ENCODE data around the gene SUSD6. TPM values are rescaled to one million over a fixed set of nuclear protein-coding genes. Genes with fewer than 3 reads are reported as not detected.
A peak's percentile ranks its signal among the peaks of the same experiment; 100 is the strongest.

Gene SUSD6
- total RNA-seq, 2 donors from 2014 or later: 24.6 to 25.1 TPM

DNA sequence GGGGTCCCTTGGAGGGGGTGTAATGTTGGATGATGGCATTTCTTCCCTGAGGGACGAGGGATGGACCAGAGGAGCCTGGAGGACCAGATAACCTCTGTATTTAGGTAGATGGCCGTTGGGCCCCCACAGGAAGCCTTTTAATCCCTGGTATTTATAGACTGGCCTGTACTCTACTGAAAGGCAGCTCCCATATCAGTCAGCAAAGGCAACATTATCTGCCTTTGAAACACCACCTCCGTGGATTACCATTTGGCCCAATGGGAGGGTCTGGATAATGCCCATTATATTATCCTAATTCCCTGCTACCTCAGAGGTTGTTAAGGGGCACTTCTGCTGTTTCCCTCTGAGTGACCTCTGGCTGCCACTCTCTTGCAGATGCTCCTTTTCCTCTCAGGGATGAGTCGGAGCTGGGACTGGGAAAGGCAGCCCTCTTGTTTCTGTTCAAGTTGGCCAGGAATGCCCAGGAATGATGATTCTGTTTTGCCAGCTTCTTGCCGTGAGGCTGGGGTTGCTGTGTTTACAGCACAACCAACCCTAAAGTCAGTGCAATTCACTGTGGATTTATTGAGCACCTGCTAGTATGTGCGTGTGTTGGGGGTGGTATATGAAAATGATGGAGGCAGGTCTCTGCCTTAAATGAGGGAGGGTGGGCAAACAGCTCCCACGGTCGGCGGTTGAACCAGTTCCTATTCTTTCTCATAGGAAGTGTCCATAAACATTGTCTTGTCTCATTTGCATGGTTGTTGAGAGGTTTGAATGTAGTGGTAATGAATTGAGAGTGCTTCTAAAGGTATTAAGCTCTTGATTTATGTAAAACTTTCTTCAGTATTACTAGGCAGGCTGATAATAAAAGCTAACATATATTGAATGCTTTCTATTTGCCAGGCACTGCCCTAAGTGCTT lies 18.1 kb downstream of the SUSD6 start:
- H3K9me3 ChIP-seq: no peaks in the 10 kb centered on the region
- intact Hi-C loops (cut with DNase I): no loop called here
- no peaks in the 10 kb centered on the region for H3K27me3 ChIP-seq
- ATAC-seq (no peak), DNase-seq (no peak)
- TF ChIP-seq, protein P1, sequence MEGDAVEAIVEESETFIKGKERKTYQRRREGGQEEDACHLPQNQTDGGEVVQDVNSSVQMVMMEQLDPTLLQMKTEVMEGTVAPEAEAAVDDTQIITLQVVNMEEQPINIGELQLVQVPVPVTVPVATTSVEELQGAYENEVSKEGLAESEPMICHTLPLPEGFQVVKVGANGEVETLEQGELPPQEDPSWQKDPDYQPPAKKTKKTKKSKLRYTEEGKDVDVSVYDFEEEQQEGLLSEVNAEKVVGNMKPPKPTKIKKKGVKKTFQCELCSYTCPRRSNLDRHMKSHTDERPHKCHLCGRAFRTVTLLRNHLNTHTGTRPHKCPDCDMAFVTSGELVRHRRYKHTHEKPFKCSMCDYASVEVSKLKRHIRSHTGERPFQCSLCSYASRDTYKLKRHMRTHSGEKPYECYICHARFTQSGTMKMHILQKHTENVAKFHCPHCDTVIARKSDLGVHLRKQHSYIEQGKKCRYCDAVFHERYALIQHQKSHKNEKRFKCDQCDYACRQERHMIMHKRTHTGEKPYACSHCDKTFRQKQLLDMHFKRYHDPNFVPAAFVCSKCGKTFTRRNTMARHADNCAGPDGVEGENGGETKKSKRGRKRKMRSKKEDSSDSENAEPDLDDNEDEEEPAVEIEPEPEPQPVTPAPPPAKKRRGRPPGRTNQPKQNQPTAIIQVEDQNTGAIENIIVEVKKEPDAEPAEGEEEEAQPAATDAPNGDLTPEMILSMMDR (IDR thresholded peaks at IDR 0.05): no peak
- no peak for TF ChIP-seq POLR2A (IDR thresholded peaks at IDR 0.05)
- H3K4me3 ChIP-seq: no peak overlapping the region
- peaks cover 49% of the 10 kb centered on the region for H3K4me1 ChIP-seq
- WGBS, 2 donors: 73 to 79% methylated on average over 9 of the region's 9 CpGs
- H3K27ac ChIP-seq: no peak overlapping the region
- H3K36me3 ChIP-seq (replicated peaks in 1 of 2; ENCODE audit: insufficient read depth in 1 of 2, low read depth in 2 of 2): no peaks in the 10 kb centered on the region

DNA sequence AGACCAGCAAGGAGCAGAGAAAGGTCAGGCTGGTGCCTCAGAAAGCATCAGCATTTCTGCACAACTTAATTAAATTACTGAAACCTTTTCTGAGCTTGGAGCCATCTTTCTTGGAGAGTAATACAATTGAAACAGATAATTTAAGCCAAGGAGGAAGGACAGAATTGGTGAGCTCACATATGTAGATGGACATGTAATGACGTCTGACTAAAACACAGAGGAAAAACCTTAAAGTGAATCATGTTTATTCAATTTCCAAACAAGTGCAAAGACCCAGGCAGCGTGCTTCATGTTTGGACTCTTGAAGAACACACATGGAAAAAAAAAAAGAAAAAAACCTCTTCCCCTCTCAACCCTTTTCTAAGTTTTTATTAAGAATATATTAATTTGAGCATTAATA lies 19.0 kb downstream of the SUSD6 start:
- TF ChIP-seq POLR2A (IDR thresholded peaks at IDR 0.05): no peak
- TF ChIP-seq, protein P1 (IDR thresholded peaks at IDR 0.05): no peak
- H3K4me3 ChIP-seq: no peak overlapping the region
- H3K36me3 ChIP-seq (replicated peaks in 1 of 2; ENCODE audit: insufficient read depth in 1 of 2, low read depth in 2 of 2): no peaks in the 10 kb centered on the region
- 66 to 73% methylated on average over 2 of the region's 2 CpGs for WGBS, 2 donors
- peaks cover 51% of the 10 kb centered on the region for H3K4me1 ChIP-seq
- no peaks in the 10 kb centered on the region for H3K9me3 ChIP-seq
- intact Hi-C loops (cut with DNase I): no loop called here
- no peaks in the 10 kb centered on the region for H3K27me3 ChIP-seq
- ATAC-seq (no peak), DNase-seq (no peak)
- no peak overlapping the region for H3K27ac ChIP-seq

DNA sequence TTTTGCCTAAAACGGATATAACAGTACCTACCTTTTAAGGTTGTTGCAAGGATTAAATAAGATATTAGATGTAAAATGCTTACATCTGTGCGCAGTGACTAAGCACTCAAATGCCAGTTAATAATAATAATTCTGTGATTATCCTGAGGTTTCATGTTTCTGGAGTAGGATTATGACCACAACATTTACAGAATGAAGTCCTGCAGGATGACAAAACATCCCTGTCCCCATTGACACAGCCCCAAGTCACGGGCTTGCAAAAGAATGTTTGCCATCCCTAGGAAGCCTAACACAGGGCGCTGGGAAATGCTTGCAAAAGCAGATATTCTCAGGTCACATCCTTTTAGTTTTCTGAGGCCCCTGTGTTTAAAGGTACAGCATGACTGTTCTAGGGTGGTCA lies 20.1 kb downstream of the SUSD6 start:
- no peak for ATAC-seq
- no peaks in the 10 kb centered on the region for H3K36me3 ChIP-seq (replicated peaks in 1 of 2; ENCODE audit: insufficient read depth in 1 of 2, low read depth in 2 of 2)
- WGBS, 2 donors: 70 to 77% methylated on average over 4 of the region's 4 CpGs
- no peak overlapping the region for H3K4me3 ChIP-seq
- intact Hi-C loops (cut with DNase I): no loop called here
- DNase-seq: no peak
- no peak for TF ChIP-seq POLR2A (IDR thresholded peaks at IDR 0.05)
- TF ChIP-seq, protein P1 (IDR thresholded peaks at IDR 0.05): no peak
- peaks cover 54% of the 10 kb centered on the region for H3K4me1 ChIP-seq
- no peaks in the 10 kb centered on the region for H3K27me3 ChIP-seq
- H3K9me3 ChIP-seq: no peaks in the 10 kb centered on the region
- H3K27ac ChIP-seq: no peak overlapping the region

DNA sequence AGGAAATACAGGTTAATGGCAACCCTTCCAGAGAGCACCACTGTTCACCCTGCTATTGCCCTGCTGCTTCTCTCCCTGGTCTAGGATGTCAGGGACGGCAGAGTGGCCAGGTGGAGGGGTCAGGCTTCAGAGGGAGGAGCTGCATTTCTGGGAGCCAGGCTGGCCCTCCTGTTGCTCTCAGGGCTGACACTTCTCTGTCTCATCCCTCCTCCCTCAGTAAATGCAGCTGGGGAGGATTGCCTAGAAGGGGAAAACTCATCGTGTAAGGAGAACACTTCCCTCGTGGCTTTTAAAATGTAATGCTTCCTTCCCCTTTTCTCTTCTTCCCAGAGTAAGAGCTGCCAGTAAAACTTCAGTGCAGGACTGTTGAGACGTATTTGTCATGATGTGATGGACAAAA lies 20.8 kb downstream of the SUSD6 start:
- peaks cover 56% of the 10 kb centered on the region for H3K4me1 ChIP-seq
- intact Hi-C loops (cut with DNase I): no loop called here
- ATAC-seq: no peak
- DNase-seq: peak in 1 of 4 donors; percentile 21
- H3K9me3 ChIP-seq: no peaks in the 10 kb centered on the region
- WGBS, 2 donors: 49 to 68% methylated on average over 4 of the region's 4 CpGs
- no peak overlapping the region for H3K4me3 ChIP-seq
- H3K27me3 ChIP-seq: no peaks in the 10 kb centered on the region
- peak overlapping the region in 1 of 4 donors; percentile 39 for H3K27ac ChIP-seq
- no peaks in the 10 kb centered on the region for H3K36me3 ChIP-seq (replicated peaks in 1 of 2; ENCODE audit: insufficient read depth in 1 of 2, low read depth in 2 of 2)
- TF ChIP-seq, protein P1 (IDR thresholded peaks at IDR 0.05): no peak
- TF ChIP-seq POLR2A (IDR thresholded peaks at IDR 0.05): no peak
